HG03095 (cell line): ENCODE data around the gene SPG11.
"Not testable (repeated sequence)": the region's sequence is repeated elsewhere in the genome, so short reads cannot be mapped to it uniquely, and the experiment has no call there.

Experiments used
- ATAC-seq: cut with Tn5 transposase; IDR thresholded peaks from one replicate; pipeline ENCODE4 v1.9.1; 2021; ENCODE audit warnings: moderate library complexity; ENCODE audit not compliant: unreplicated experiment

The SPG11 gene

GRCh38 chr15:44565387-44566154, 97.9 kb downstream of the SPG11 start:
- ATAC-seq = no peak

- ATAC-seq = not testable (repeated sequence)
These were observed 102.5 kb downstream of the SPG11 start for GRCh38 chr15:44560926-44561325.

DNA sequence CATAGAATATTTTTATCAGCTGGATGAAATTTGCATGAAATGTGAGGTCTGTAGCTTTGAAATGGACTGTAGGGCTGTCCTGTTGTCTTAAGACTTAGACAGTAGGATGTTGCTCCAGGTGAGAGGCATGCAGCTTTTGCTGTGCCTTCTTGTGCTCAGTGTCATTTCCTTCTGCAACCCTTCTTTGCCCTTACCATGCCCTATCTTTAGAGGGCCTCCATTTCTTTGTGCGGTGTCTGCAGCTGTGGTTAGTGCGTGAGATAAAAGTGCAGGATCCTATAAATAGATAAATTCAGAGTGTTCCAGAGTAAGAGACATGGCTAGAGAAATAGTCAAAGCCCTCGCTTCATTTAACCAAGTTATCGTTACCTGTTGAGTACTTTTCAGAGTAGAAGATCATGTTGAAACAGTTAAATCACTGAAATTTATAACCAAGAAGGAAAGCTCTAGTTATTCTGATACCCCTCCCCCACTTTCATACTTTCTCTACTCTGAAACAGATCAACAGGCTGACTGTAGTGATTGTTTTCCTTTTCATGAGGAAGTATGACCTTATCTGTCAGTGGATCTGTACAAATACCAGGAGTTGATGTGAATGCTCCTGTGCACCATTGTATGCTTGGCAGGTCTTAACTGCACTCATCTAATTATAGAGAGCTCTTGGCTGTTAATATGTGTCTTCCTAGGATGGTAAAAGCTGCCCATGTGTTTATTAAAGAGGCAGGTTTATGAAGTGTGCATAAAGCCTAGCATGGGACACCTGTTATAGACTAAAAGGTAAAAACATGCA, 108.3 kb downstream of the SPG11 start:
- no peak for ATAC-seq

DNA sequence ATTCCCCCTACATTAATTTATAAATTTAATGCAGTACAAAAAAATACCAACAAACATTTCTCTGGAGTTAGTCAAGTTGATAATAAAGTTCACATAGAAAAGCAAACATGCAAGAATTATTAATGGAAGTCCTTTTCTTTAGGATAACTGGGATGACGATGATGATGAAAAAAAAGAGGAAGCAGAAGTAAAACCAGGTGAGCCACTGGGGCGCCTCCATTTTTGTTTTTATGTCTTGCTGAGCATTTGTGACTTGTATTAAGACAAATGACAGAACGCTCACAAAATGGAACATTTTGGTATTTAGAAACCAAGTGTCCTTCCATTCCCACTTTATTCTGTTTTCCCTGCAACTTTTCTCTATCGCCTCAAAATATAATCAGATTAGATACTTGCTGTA, 112.7 kb downstream of the SPG11 start:
- no peak for ATAC-seq

DNA sequence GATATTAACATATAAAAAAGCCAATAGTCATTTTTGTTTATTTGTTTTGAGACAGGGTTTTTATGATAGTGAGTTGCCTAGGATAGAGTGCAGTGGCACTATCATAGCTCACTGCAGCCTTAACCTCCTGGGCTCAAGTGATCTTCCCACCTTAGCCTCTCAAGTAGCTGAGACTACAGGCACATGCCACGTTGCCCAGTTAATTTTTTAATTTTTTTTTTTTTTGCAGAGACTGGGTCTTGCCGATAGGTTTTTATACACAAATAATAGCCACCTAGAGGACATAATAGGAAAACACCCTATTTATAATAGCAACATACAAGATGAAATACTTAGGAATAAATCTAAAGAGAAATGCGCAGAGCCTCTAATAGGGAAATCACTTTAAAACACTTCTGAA, 113.2 kb downstream of the SPG11 start:
- no peak for ATAC-seq

DNA sequence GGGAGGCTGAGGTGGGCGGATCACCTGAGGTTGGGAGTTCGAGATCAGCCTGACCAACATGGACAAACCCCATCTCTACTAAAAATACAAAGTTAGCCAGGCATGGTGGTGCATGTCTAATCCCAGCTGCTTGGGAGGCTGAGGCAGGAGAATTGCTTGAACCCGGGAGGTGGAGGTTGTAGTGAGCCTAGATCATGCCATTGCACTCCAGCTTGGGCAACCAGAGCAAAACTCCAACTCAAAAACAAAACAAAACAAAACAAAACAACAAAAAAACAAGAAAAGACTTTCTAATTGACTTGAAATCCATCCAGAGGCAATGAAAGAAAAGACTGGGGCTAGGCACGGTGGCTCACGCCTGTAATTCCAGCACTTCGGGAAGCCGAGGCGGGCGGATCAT, 114.3 kb downstream of the SPG11 start:
- not testable (repeated sequence) for ATAC-seq

DNA sequence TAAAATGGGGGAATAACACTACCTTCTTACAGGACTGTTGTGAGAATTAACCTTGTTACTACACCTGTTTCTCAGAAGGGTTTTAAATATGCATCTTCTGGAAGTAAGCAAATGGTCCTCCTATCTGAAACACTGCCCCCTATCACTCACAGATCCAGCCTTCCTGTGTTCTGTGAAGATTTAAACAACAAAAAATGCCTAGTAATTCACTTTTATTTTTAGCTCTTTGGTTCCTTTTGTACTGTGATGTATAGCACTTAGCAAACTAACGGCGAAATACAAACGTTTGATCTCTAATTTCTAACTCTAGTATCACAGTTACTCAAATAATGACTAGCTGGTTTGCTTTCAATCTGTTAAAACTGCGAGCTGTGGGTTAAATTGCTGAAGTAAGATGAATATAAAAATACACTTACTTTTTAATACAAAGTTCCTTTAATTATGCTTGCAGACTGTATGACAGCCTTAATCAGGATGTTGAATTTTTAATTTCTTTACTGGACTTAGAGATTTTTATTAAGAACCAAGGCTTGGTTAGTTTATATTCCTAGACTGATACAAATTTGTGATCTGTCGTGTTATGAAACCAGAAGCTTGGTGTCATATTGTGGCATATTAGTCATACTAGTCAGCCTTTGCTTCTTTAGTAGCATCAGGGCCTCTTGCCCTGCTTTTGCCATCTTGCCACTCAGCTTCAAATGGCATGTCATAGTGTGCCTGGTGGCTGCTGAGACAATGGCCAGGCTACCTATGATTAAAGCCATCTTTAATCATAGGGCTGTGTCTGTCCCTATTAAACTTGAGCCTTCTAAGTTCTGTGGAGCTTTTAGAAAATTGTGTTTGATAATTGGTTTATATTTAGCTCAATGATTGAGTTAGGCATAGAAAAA, 117.3 kb downstream of the SPG11 start:
- peak; percentile 67 for ATAC-seq

DNA sequence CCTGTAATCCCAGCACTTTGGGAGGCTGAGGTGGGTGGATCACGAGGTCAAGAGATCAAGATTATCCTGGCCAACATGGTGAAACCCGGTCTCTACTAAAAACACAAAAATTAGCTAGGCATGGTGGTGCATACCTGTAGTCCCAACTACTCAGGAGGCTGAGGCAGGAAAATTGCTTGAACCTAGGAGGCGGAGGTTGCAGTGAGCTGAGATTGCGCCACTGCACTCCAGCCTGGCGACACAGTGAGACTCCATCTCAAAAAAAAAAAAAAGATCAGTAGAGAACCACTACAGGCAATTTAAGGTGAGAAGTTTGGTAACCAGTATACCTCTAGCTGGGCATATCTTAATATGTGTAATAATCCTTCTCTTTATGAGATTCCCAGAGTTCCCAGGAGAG, 118.7 kb downstream of the SPG11 start:
- not testable (repeated sequence) for ATAC-seq

- ATAC-seq = no peak
These were observed 120.9 kb downstream of the SPG11 start for GRCh38 chr15:44542596-44542995.

DNA sequence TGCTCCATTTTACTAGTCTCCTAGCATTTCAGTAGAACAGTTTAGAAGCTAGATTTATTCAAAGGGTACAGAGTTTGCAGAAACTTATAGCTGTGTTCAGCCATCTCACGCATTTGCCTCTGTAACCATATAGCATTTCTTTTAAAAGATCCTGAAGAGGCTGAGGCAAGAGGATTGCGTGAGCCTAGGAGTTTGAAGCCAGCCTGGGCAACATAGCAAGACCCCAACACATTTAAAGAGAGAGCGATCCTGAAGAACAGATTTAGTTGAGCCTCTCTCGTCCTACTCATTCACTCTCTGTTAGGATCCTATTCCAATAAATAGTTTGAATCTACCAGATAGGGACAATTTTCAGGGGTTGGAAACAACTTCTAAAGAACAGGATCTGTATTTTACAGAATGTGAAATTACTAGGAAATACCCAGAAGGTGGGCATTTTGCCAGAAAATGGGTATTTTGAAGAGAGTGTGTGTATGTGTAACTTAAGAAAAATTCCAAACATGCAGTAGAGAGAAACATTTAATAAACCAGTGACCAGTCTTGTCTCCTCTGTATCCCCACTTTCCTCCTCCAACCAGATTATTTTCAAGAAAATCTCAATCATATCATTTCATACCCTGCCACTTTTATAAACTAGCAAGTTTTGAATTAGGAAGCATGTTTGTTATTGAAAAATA, 122.0 kb downstream of the SPG11 start:
- no peak for ATAC-seq

GRCh38 chr15:44537735-44538240, 125.7 kb downstream of the SPG11 start:
- ATAC-seq = no peak

GRCh38 chr15:44536962-44537734, 126.3 kb downstream of the SPG11 start, which contains the start of gene EIF3J:
EIF3J (plus strand) TSS chr15:44537147; CDS start chr15:44537195, 48 bp downstream.
- ATAC-seq = peak; percentile 88

DNA sequence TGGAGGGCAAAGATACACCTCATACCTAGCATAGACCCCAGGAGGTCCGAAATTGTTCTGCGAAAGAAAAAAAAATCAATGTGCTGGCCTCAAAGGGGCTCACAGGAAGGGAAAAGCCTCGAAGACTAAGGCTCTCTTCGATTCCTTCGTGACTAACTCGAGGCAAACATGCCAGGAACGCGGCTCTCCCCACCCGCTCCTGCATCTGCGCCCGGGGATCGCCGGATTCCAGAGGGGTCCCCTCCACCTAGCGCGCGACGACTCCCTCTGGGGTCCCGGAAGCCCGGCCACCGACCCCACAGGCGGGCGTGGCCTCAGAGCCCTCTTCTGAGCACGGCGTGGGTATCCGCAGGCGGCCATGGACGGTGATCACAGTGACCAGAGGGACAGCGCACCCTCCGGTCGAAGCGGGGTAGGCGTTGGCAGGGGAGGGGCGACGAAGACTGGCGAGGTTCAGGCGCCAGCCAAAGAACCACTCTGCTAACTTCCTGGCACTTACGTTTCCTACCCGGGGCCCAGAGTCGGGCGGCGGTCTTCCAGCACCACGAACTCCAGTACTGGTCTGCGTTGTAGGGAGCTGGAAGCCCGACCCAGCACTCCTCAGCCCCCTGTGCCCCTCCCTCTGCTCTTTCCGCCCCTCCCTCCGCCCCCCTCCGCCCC, 127.0 kb downstream of the SPG11 start:
- peak; percentile 41 for ATAC-seq

DNA sequence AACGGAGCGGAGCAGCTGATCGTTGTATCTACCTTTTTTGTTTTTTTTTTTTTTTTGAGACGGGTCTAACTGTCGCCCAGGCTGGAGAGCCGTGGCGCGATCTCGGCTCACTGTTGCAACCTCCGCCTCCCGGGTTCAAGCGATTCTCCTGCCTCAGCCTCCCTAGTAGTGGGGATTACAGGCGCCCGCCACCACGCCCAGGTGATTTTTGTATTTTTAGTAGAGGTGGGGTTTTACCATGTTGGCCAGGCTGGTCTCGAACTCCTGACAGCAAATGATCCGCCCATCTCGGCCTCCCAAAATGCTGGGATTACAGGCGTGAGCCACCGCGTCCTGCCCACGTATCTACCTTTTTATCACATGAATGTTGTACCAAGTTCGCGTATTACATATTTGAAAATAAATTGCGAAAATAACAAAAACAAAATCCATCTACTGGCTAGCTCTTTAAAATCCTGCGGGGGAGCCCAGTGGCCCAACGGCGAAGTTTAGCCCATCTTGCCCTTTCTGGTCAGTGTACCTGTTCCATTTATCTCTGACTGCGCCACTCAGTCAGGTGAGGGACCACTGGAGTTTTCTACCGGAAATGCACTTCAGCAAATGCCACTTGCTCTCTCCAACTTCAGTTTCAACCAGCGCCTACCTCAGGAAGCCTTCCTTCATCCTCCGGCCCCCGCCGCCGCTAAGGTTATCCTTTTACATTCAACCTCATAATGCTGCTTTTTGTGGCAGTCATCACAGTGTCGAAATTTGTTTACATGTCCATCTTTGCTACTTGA, 127.8 kb downstream of the SPG11 start:
- no peak for ATAC-seq

GRCh38 chr15:44535092-44535491, 128.4 kb downstream of the SPG11 start:
- ATAC-seq = no peak

- ATAC-seq = no peak
These were observed 130.8 kb downstream of the SPG11 start for GRCh38 chr15:44532689-44533088.

DNA sequence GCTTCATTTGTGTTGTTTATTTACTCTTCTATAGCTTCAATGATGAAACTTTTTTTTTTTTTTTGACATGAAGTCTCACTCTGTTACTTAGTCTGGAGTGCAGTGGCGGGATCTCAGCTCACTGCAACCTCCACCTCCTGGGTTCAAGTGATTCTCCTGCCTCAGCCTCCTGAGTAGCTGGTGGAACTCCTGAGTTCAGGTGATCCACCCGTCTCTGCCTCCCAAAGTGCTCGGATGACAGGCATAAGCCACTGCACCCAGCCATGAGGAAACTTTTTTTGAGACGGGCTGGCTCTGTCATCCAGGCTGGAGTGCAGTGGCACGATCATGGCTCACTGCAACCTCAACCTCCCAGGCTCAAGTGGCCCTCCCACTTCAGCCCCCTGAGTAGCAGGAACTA, 131.2 kb downstream of the SPG11 start:
- ATAC-seq = not testable (repeated sequence)

DNA sequence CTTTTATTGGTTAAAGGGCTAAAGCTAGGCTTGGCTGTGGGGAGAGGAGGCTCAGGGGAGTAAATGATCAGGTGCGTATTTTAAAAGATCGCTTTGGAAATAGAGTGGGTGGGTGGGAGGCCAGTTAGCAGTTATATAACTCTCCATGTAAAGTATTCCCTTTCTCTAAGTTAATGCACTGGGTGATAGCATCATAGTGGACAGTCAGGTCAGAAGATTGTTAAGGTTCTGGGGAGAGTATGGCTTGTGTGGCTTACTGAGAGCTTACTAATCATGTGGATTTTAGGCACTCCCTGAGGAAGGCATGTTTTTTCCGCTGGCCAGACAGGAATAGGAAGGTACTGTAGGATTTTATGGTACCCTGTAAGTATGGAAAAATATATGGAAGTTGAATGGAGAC, 132.8 kb downstream of the SPG11 start:
- no peak for ATAC-seq
